H9 (cell line): ENCODE data around the gene KDM2A. TPM values are rescaled to one million over a fixed set of nuclear protein-coding genes. Genes with fewer than 3 reads are reported as not detected.

Source experiments
- DNase-seq: peaks from one replicate; pipeline ENCODE4 v3.0.0-alpha.2; 2017
- H2AFZ ChIP-seq: one replicate; pipeline ENCODE4 v1.6.1; 2013; ENCODE audit warnings: mild to moderate bottlenecking, low read length, control low read depth, moderate library complexity
- H2AK5ac ChIP-seq: 2 replicates; pipeline ENCODE4 v1.6.1; 2013; ENCODE audit warnings: low read length, control low read depth, mixed read lengths; ENCODE audit not compliant: insufficient read length
- H2BK120ac ChIP-seq: one replicate; pipeline ENCODE4 v1.6.1; 2013; ENCODE audit warnings: low read depth, mild to moderate bottlenecking, low read length, control low read depth, inconsistent platforms; ENCODE audit not compliant: poor library complexity, severe bottlenecking
- H2BK12ac ChIP-seq: 2 replicates; pipeline ENCODE4 v1.6.1; 2013; ENCODE audit warnings: low read length, control low read depth, mixed read lengths, low read depth; ENCODE audit not compliant: insufficient read length
- H2BK15ac ChIP-seq: 2 replicates; pipeline ENCODE4 v1.6.1; 2013; ENCODE audit warnings: low read depth, low read length, control low read depth
- H2BK20ac ChIP-seq: one replicate; pipeline ENCODE4 v1.6.1; 2013; ENCODE audit warnings: low read depth, mild to moderate bottlenecking, low read length, control low read depth, inconsistent platforms; ENCODE audit not compliant: poor library complexity, severe bottlenecking
- H2BK5ac ChIP-seq: 2 replicates; pipeline ENCODE4 v1.6.1; 2013; ENCODE audit warnings: low read length, control low read depth, mixed read lengths; ENCODE audit not compliant: insufficient read length
- H3K14ac ChIP-seq: 2 replicates; pipeline ENCODE4 v1.6.1; 2013; ENCODE audit warnings: low read length, control low read depth; ENCODE audit not compliant: insufficient read depth
- H3K18ac ChIP-seq: 2 replicates; pipeline ENCODE4 v1.6.1; 2013; ENCODE audit warnings: low read depth, mild to moderate bottlenecking, mixed read lengths, low read length, control low read depth; ENCODE audit not compliant: insufficient read length
- H3K23ac ChIP-seq: 2 replicates; pipeline ENCODE4 v1.6.1; 2013; ENCODE audit warnings: low read length, control low read depth, mixed read lengths, low read depth; ENCODE audit not compliant: insufficient read length
- H3K23me2 ChIP-seq: 2 replicates; pipeline ENCODE4 v1.6.1; 2013; ENCODE audit warnings: low read depth, mild to moderate bottlenecking, mixed read lengths, low read length, control low read depth; ENCODE audit not compliant: insufficient read length, poor library complexity, severe bottlenecking
- H3K27ac ChIP-seq: 2 replicates; pipeline ENCODE4 v1.5.1; 2013; ENCODE audit warnings: low read length, control low read depth, mixed read lengths, low read depth; ENCODE audit not compliant: insufficient read length
- H3K27me3 ChIP-seq: 2 replicates; pipeline ENCODE4 v1.6.1; 2013; ENCODE audit warnings: low read length, control low read depth, inconsistent platforms; ENCODE audit not compliant: insufficient read depth
- H3K4ac ChIP-seq: 2 replicates; pipeline ENCODE4 v1.6.1; 2013; ENCODE audit warnings: low read depth, mild to moderate bottlenecking, control low read depth, inconsistent platforms, low read length, moderate library complexity
- H3K4me1 ChIP-seq: 2 replicates; pipeline ENCODE4 v1.6.1; 2013; ENCODE audit warnings: low read length, control low read depth, inconsistent platforms; ENCODE audit not compliant: insufficient read depth
- H3K4me2 ChIP-seq: 2 replicates; pipeline ENCODE4 v1.6.1; 2013; ENCODE audit warnings: low read length, control low read depth, mixed read lengths; ENCODE audit not compliant: insufficient read length, insufficient read depth
- H3K56ac ChIP-seq: 2 replicates; pipeline ENCODE4 v1.6.1; 2013; ENCODE audit warnings: low read depth, mild to moderate bottlenecking, mixed read lengths, low read length, control low read depth; ENCODE audit not compliant: insufficient read length
- H3K79me1 ChIP-seq: 2 replicates; pipeline ENCODE4 v1.6.1; 2013; ENCODE audit warnings: low read depth, mild to moderate bottlenecking, moderate library complexity, low read length, control low read depth, inconsistent platforms; ENCODE audit not compliant: insufficient read depth, poor library complexity, severe bottlenecking
- H3K79me2 ChIP-seq: 2 replicates; pipeline ENCODE4 v1.6.1; 2013; ENCODE audit warnings: low read length, control low read depth, inconsistent platforms; ENCODE audit not compliant: insufficient read depth
- H3K9ac ChIP-seq: 2 replicates; pipeline ENCODE4 v1.6.1; 2013; ENCODE audit warnings: low read length, control low read depth, mixed read lengths; ENCODE audit not compliant: insufficient read length; ENCODE audit errors: extremely low read depth
- H3K9me3 ChIP-seq: one replicate; pipeline ENCODE4 v1.6.1; 2013; ENCODE audit warnings: low read depth, low read length, inconsistent platforms; ENCODE audit not compliant: control insufficient read depth
- H3T11ph ChIP-seq: one replicate; pipeline ENCODE4 v1.6.1; 2013; ENCODE audit warnings: mild to moderate bottlenecking, low read length, control low read depth, inconsistent platforms
- H4K20me1 ChIP-seq: one replicate; pipeline ENCODE4 v1.6.1; 2013; ENCODE audit not compliant: control insufficient read depth, insufficient read length, insufficient read depth
- H4K5ac ChIP-seq: 2 replicates; pipeline ENCODE4 v1.6.1; 2013; ENCODE audit warnings: low read depth, mild to moderate bottlenecking, mixed read lengths, low read length, control low read depth; ENCODE audit not compliant: insufficient read length
- H4K8ac ChIP-seq: replicated peaks from 2 replicates; pipeline ENCODE4 v1.6.1; 2013; ENCODE audit warnings: low read length, control low read depth, mixed read lengths, low read depth; ENCODE audit not compliant: insufficient read length
- H4K91ac ChIP-seq: 2 replicates; pipeline ENCODE4 v1.6.1; 2013; ENCODE audit warnings: low read depth, mild to moderate bottlenecking, moderate library complexity, mixed read lengths, low read length, control low read depth; ENCODE audit not compliant: insufficient read length
- H3K27ac Mint-ChIP-seq, 3 experiments: 2 replicates in 2 of 3; 3 replicates in 1 of 3; pipeline ENCODE4 v1.8.0; 2020 to 2021; ENCODE audit warnings: mixed read lengths in 3 of 3, mild to moderate bottlenecking in 1 of 3, moderate library complexity in 1 of 3
- H3K27me3 Mint-ChIP-seq: 2 replicates; pipeline ENCODE4 v1.8.0; 2021; ENCODE audit warnings: low read depth, mild to moderate bottlenecking, moderate library complexity, mixed read lengths
- H3K36me3 Mint-ChIP-seq, 3 experiments: 2 replicates in 2 of 3; 3 replicates in 1 of 3; pipeline ENCODE4 v1.8.0; 2020 to 2021; ENCODE audit warnings: low read depth in 3 of 3, mixed read lengths in 3 of 3; ENCODE audit not compliant: insufficient read depth in 1 of 3
- H3K4me1 Mint-ChIP-seq, 2 experiments: 2 replicates each; pipeline ENCODE4 v1.8.0; 2020; ENCODE audit warnings: mixed read lengths in 2 of 2
- H3K4me3 Mint-ChIP-seq, 2 experiments: 2 replicates in 1 of 2; 3 replicates in 1 of 2; pipeline ENCODE4 v1.8.0; 2020 to 2021; ENCODE audit warnings: mild to moderate bottlenecking in 2 of 2, mixed read lengths in 2 of 2, moderate library complexity in 1 of 2
- H3K9me3 Mint-ChIP-seq, 2 experiments: 2 replicates in 1 of 2; 3 replicates in 1 of 2; pipeline ENCODE4 v1.8.0; 2020; ENCODE audit warnings: mild to moderate bottlenecking in 2 of 2, mixed read lengths in 2 of 2, moderate library complexity in 1 of 2
- CTCF ChIP-seq: fragments of 200-600 bp; sonication (generic); conservative IDR thresholded peaks from 3 replicates; pipeline ENCODE4 v1.8.0; 2021; ENCODE audit warnings: antibody characterized with exemption, mild to moderate bottlenecking
- WGBS: extraction: QIAGEN DNeasy Blood & Tissue Kit; methylation state at CpG from one replicate; pipeline ENCODE4 v1.1.7; 2013; ENCODE audit warnings: missing lambda C conversion rate, low lambda C conversion rate, mixed read lengths; ENCODE audit not compliant: insufficient read length; ENCODE audit errors: extremely low coverage; 5-methylcytosine and 5-hydroxymethylcytosine counted together
- total RNA-seq: library from RNA; stranded (reverse); gene quantifications from 2 replicates; pipeline ENCODE4 v1.2.1, GENCODE V29; 2021

Gene KDM2A
- total RNA-seq, 1 experiment from 2014 or later = 85.9 TPM

DNA sequence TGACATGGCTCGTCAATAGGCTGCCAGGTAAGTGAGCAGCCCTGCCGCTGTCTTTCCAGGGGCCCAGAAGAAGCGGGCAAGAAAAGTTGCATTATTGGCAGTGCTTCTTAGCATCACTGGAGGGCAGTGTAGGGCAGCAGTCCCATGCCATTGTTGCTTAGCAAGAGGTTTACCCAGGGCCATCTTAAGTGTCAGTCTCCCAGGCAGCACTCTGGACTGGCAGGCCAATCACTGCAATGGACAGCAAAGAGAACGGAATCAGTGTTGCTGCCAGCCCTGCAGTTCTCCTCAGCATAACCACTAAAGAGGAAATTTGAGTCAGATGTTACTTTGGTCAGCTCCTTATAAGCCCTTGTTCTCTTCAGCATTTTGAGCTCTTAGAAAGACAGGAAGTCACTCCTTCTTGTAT is 133.8 kb downstream of the KDM2A start:
- H2BK15ac ChIP-seq = no peak overlapping the region
- H3K56ac ChIP-seq = no peak overlapping the region
- no peak overlapping the region for H2BK12ac ChIP-seq
- no peak overlapping the region for H2AK5ac ChIP-seq
- H3K36me3 Mint-ChIP-seq = peaks cover 70 to 98% (median 92%) of the 10 kb centered on the region in 3 experiments; a peak in 6 of 7 replicates
- no peak overlapping the region for H3K18ac ChIP-seq
- H3K14ac ChIP-seq = no peak overlapping the region
- no peaks in the 10 kb centered on the region for H3K23me2 ChIP-seq
- H3K27ac ChIP-seq = no peak overlapping the region
- H4K5ac ChIP-seq = no peak overlapping the region
- H3K4me1 Mint-ChIP-seq = no peaks in the 10 kb centered on the region
- WGBS = no CpG with 5 or more reads among the region's 4 CpGs
- no peaks in the 10 kb centered on the region for H3K9me3 Mint-ChIP-seq
- no peak overlapping the region for H3K27ac Mint-ChIP-seq
- DNase-seq = no peak
- H3K27me3 Mint-ChIP-seq = no peaks in the 10 kb centered on the region
- H3K9ac ChIP-seq = no peak overlapping the region
- no peak overlapping the region for H2BK120ac ChIP-seq
- no peaks in the 10 kb centered on the region for H3K79me1 ChIP-seq
- peak; percentile 55 for TF ChIP-seq CTCF
- H3K4me2 ChIP-seq = no peak overlapping the region
- H3K4ac ChIP-seq = no peak overlapping the region
- H4K91ac ChIP-seq = no peak overlapping the region
- no peak overlapping the region for H3T11ph ChIP-seq
- no peak overlapping the region for H2AFZ ChIP-seq
- H3K4me1 ChIP-seq = no peaks in the 10 kb centered on the region
- H3K9me3 ChIP-seq = no peaks in the 10 kb centered on the region
- H3K27me3 ChIP-seq = no peaks in the 10 kb centered on the region
- H2BK5ac ChIP-seq = no peak overlapping the region
- no peak overlapping the region for H2BK20ac ChIP-seq
- H3K79me2 ChIP-seq = no peaks in the 10 kb centered on the region
- H4K8ac ChIP-seq = no peak overlapping the region
- no peaks in the 10 kb centered on the region for H4K20me1 ChIP-seq
- no peak overlapping the region for H3K23ac ChIP-seq
- no peak overlapping the region for H3K4me3 Mint-ChIP-seq
